MM.1S (cell line): ENCODE measurements around the gene VRTN.

ENCODE experiments used
- CTCF ChIP-seq: fragments of 300-600 bp; sonication (generic); IDR thresholded peaks from 2 replicates; pipeline ENCODE4 v1.5.1; 2016; ENCODE audit warnings: antibody characterized with exemption, low read length, mixed read lengths
- EZH2 ChIP-seq: fragments of 300-600 bp; sonication (generic); optimal IDR thresholded peaks from 2 replicates; pipeline ENCODE3; 2017; ENCODE audit warnings: low read depth, mild to moderate bottlenecking, antibody characterized with exemption, low read length, mixed read lengths

- TF ChIP-seq EZH2 (no peak), CTCF (no peak)
These were observed 36.1 kb upstream of the VRTN start for GRCh38 chr14:74312161-74312560.
